GM18909 (cell line): ENCODE data around the gene EEFSEC.

Source experiments
- ATAC-seq: cut with Tn5 transposase; IDR thresholded peaks from one replicate; pipeline ENCODE4 v1.9.1; 2021; ENCODE audit warnings: mild to moderate bottlenecking; ENCODE audit not compliant: unreplicated experiment, poor library complexity

Gene EEFSEC

GRCh38 chr3:128326051-128326823, 173.0 kb downstream of the EEFSEC start:
- no peak for ATAC-seq

GRCh38 chr3:128327606-128328031, 174.3 kb downstream of the EEFSEC start:
- no peak for ATAC-seq

GRCh38 chr3:128328546-128329458, 175.5 kb downstream of the EEFSEC start:
- no peak for ATAC-seq

- ATAC-seq, result no peak
Measured at GRCh38 chr3:128329491-128330213, 176.4 kb downstream of the EEFSEC start.

- no peak for ATAC-seq
Measured at GRCh38 chr3:128330214-128330842, 177.0 kb downstream of the EEFSEC start.

- ATAC-seq, result no peak
Measured at GRCh38 chr3:128334086-128334645, 180.9 kb downstream of the EEFSEC start.

- ATAC-seq, result no peak
Measured at GRCh38 chr3:128334766-128335165, 181.5 kb downstream of the EEFSEC start.

GRCh38 chr3:128335621-128336296, 182.5 kb downstream of the EEFSEC start:
- ATAC-seq, result no peak

- no peak for ATAC-seq
Measured at GRCh38 chr3:128336337-128337156, 183.3 kb downstream of the EEFSEC start.

- no peak for ATAC-seq
Measured at GRCh38 chr3:128337305-128337704, 184.0 kb downstream of the EEFSEC start.

GRCh38 chr3:128338536-128339330, 185.5 kb downstream of the EEFSEC start:
- no peak for ATAC-seq

- ATAC-seq, result no peak
Measured at GRCh38 chr3:128339491-128340012, 186.3 kb downstream of the EEFSEC start.

GRCh38 chr3:128340198-128340903, 187.1 kb downstream of the EEFSEC start:
- ATAC-seq, result no peak

- ATAC-seq, result no peak
Measured at GRCh38 chr3:128340904-128341555, 187.7 kb downstream of the EEFSEC start.

- ATAC-seq, result no peak
Measured at GRCh38 chr3:128341659-128342395, 188.5 kb downstream of the EEFSEC start.

- no peak for ATAC-seq
Measured at GRCh38 chr3:128342701-128343180, 189.5 kb downstream of the EEFSEC start.
